GM12872 (cell line): ENCODE measurements around the gene SFXN4.
A peak's percentile ranks its signal among the peaks of the same experiment; 100 is the strongest.

Experiments used
- CTCF ChIP-seq: IDR thresholded peaks from 3 replicates; pipeline ENCODE4 v1.5.1; 2011; ENCODE audit warnings: low read depth, mild to moderate bottlenecking, low read length, moderate library complexity; ENCODE audit not compliant: insufficient read depth

The SFXN4 gene

GRCh38 chr10:119208553-119208940 lies 43.0 kb upstream of the SFXN4 start:
- TF ChIP-seq CTCF, result no peak

GRCh38 chr10:119207713-119208552 lies 42.4 kb upstream of the SFXN4 start:
- no peak for TF ChIP-seq CTCF

- TF ChIP-seq CTCF, result no peak
Observed at GRCh38 chr10:119207366-119207666, 41.8 kb upstream of the SFXN4 start, which contains the start of gene GRK5. Gene GRK5 (plus strand): TSS chr10:119207571. CDS start chr10:119207918, 347 bp downstream.

- TF ChIP-seq CTCF, result peak; percentile 70
Observed at GRCh38 chr10:119206603-119207365, 41.3 kb upstream of the SFXN4 start.

- TF ChIP-seq CTCF, result no peak
Observed at GRCh38 chr10:119205894-119206602, 40.5 kb upstream of the SFXN4 start.

- no peak for TF ChIP-seq CTCF
Observed at GRCh38 chr10:119203006-119203405, 37.5 kb upstream of the SFXN4 start.

- no peak for TF ChIP-seq CTCF
Observed at GRCh38 chr10:119201233-119201632, 35.7 kb upstream of the SFXN4 start.
